Transverse colon (tissue), 4 donors: Measurements from ENCODE around the gene PGLYRP2. TPM values are rescaled to one million over a fixed set of nuclear protein-coding genes. Genes with fewer than 3 reads are reported as not detected.

ENCODE experiments used
- DNase-seq: peaks from one replicate; pipeline ENCODE4 v3.0.0-alpha.2; 2019
- H3K27ac ChIP-seq, 4 donors: fragments of 200-600 bp; sonication (generic); 2 replicates each; pipeline ENCODE4 v1.5.1; 2016 to 2018; ENCODE audit warnings: inconsistent platforms in 4 of 4
- H3K27me3 ChIP-seq: fragments of 200-600 bp; sonication (generic); 2 replicates; pipeline ENCODE4 v1.5.1; 2017; ENCODE audit warnings: inconsistent platforms
- H3K36me3 ChIP-seq, 4 donors: fragments of 200-600 bp; sonication (generic); 2 replicates each; pipeline ENCODE4 v1.5.1; 2017 to 2019; ENCODE audit warnings: inconsistent platforms in 4 of 4
- H3K4me1 ChIP-seq, 4 donors: fragments of 200-600 bp; sonication (generic); 2 replicates each; pipeline ENCODE4 v1.5.1; 2017 to 2020; ENCODE audit warnings: inconsistent platforms in 4 of 4
- H3K4me3 ChIP-seq, 4 donors: fragments of 200-600 bp; sonication (generic); 1 replicate in 1 of 4; 2 replicates in 3 of 4; pipeline versions ENCODE4 v1.5.1 to v1.6.1; 2017 to 2019; ENCODE audit warnings: inconsistent platforms in 4 of 4
- H3K9me3 ChIP-seq, 2 donors: fragments of 200-600 bp; sonication (generic); 2 replicates each; pipeline ENCODE4 v1.5.1; 2017 to 2019; ENCODE audit warnings: inconsistent platforms in 2 of 2
- CTCF ChIP-seq, 5 experiments: fragments of 200-600 bp in 3 of 5; fragments of 450-650 bp in 2 of 5; sonication (generic) in 3 of 5; IDR thresholded peaks; 1 replicate in 2 of 5; 2 replicates in 3 of 5; pipeline ENCODE4 v1.5.1; 2016 to 2017; ENCODE audit warnings: antibody characterized with exemption in 5 of 5, inconsistent platforms in 3 of 5, mild to moderate bottlenecking in 2 of 5, moderate library complexity in 1 of 5
- EP300 ChIP-seq: sonication (generic); formaldehyde crosslinking; IDR thresholded peaks from one replicate; pipeline ENCODE4 v1.6.1; 2017; ENCODE audit warnings: antibody characterized with exemption, low read depth
- POLR2A ChIP-seq: fragments of 450-650 bp; IDR thresholded peaks from one replicate; pipeline ENCODE4 v1.6.1; 2016; ENCODE audit warnings: antibody characterized with exemption, mild to moderate bottlenecking, moderate library complexity
- POLR2AphosphoS5 ChIP-seq, 3 donors: sonication (generic); formaldehyde crosslinking; IDR thresholded peaks; one replicate each; pipeline ENCODE4 v1.6.1; 2016; ENCODE audit warnings: antibody characterized with exemption in 3 of 3
- WGBS, 2 donors: methylation state at CpG; one replicate each; pipeline ENCODE4 v1.1.5; 2018; ENCODE audit warnings: low coverage in 1 of 2; 5-methylcytosine and 5-hydroxymethylcytosine counted together
- in situ Hi-C, 4 donors: fragments of 200-750 bp; cut with MboI; loops; one replicate each; pipeline versions ENCODE4 v1.15.0 to v1.15.1; 2017; ENCODE audit warnings: low sequenced_read_pairs in 3 of 4, low pct_ligation_motif_present in 1 of 4, low pct_unique_long_range_greater_than_20kb in 1 of 4
- intact Hi-C: fragments of 100-400 bp; cut with DNase I; formaldehyde crosslinking; loops from one replicate; pipeline ENCODE4 v1.15.1; 2023; ENCODE audit warnings: low total_unique reads
- total RNA-seq, 4 donors: library from RNA; depleted of rRNA; stranded (reverse); fragments of >200 nt; gene quantifications; one replicate each; pipeline ENCODE4 v1.1.0, GENCODE V29; 2016

PGLYRP2 gene
- total RNA-seq, 4 donors from 2014 or later, result not detected

GRCh38 chr19:15447057-15447456 is 32.2 kb downstream of the PGLYRP2 start:
- 89% methylated on average over 4 of the region's 4 CpGs; no CpG with 5 or more reads in 1 of the 2 donors for WGBS, 2 donors
- Histone ChIP-seq H3K4me1 (peaks cover 0 to 10% (median 8%) of the 10 kb centered on the region in 4 donors), H3K27ac (no peak overlapping the region), H3K4me3 (no peak overlapping the region), H3K27me3 (no peaks in the 10 kb centered on the region), H3K9me3 (no peaks in the 10 kb centered on the region), H3K36me3 (no peaks in the 10 kb centered on the region)
- intact Hi-C loops (no loop called here), in situ Hi-C loops (loop anchor here in 1 of 4 donors (25.0 kb wide), 1 partner anchor 185 kb away; no protein-coding TSS in a partner anchor)
- TF ChIP-seq POLR2A, result no peak
- no peak for TF ChIP-seq POLR2AphosphoS5 (IDR thresholded peaks at IDR 0.05)
- no peak for TF ChIP-seq EP300
- TF ChIP-seq CTCF (IDR thresholded peaks at IDR 0.05), result no peak
- DNase-seq, result no peak

GRCh38 chr19:15445807-15446376 is 33.4 kb downstream of the PGLYRP2 start:
- TF ChIP-seq POLR2A (no peak), CTCF (IDR thresholded peaks at IDR 0.05) (no peak), POLR2AphosphoS5 (IDR thresholded peaks at IDR 0.05) (no peak), EP300 (no peak)
- Histone ChIP-seq H3K27me3 (no peaks in the 10 kb centered on the region), H3K36me3 (no peaks in the 10 kb centered on the region), H3K27ac (no peak overlapping the region), H3K4me1 (peaks cover 0 to 10% (median 8%) of the 10 kb centered on the region in 4 donors), H3K9me3 (no peaks in the 10 kb centered on the region), H3K4me3 (no peak overlapping the region)
- no peak for DNase-seq
- in situ Hi-C loops (loop anchor here in 1 of 4 donors (25.0 kb wide), 1 partner anchor 184 kb away; no protein-coding TSS in a partner anchor), intact Hi-C loops (no loop called here)
- 84% methylated on average over 7 of the region's 7 CpGs; no CpG with 5 or more reads in 1 of the 2 donors for WGBS, 2 donors

GRCh38 chr19:15445227-15445605 is 34.1 kb downstream of the PGLYRP2 start:
- H3K36me3 ChIP-seq, result no peaks in the 10 kb centered on the region
- no peak for DNase-seq
- WGBS, 2 donors, result 88% methylated on average over 9 of the region's 9 CpGs; no CpG with 5 or more reads in 1 of the 2 donors
- no peaks in the 10 kb centered on the region for H3K9me3 ChIP-seq
- intact Hi-C loops, result no loop called here
- no peak for TF ChIP-seq CTCF (IDR thresholded peaks at IDR 0.05)
- TF ChIP-seq POLR2AphosphoS5 (IDR thresholded peaks at IDR 0.05), result no peak
- H3K27me3 ChIP-seq, result no peaks in the 10 kb centered on the region
- H3K4me1 ChIP-seq, result peaks cover 0 to 10% (median 8%) of the 10 kb centered on the region in 4 donors
- no peak overlapping the region for H3K27ac ChIP-seq
- in situ Hi-C loops, result loop anchor here in 1 of 4 donors (25.0 kb wide), 1 partner anchor 183 kb away; no protein-coding TSS in a partner anchor
- H3K4me3 ChIP-seq, result no peak overlapping the region

- no peaks in the 10 kb centered on the region for H3K9me3 ChIP-seq
- peaks cover 0 to 10% (median 8%) of the 10 kb centered on the region in 4 donors for H3K4me1 ChIP-seq
- no peaks in the 10 kb centered on the region for H3K36me3 ChIP-seq
- no peak overlapping the region for H3K27ac ChIP-seq
- DNase-seq, result no peak
- in situ Hi-C loops, result loop anchor here in 1 of 4 donors (25.0 kb wide), 1 partner anchor 182 kb away; no protein-coding TSS in a partner anchor
- no peaks in the 10 kb centered on the region for H3K27me3 ChIP-seq
- intact Hi-C loops, result no loop called here
- TF ChIP-seq POLR2A (no peak), EP300 (no peak), POLR2AphosphoS5 (IDR thresholded peaks at IDR 0.05) (no peak), CTCF (IDR thresholded peaks at IDR 0.05) (no peak)
- no peak overlapping the region for H3K4me3 ChIP-seq
- WGBS, 2 donors, result 93% methylated on average over 11 of the region's 15 CpGs; no CpG with 5 or more reads in 1 of the 2 donors
These were observed 34.6 kb downstream of the PGLYRP2 start for GRCh38 chr19:15444505-15445226.
